ENCODE results near the gene AFF1.
"Not testable (repeated sequence)": the region's sequence is repeated elsewhere in the genome, so short reads cannot be mapped to it uniquely, and the experiment has no call there.

AFF1 gene

DNA sequence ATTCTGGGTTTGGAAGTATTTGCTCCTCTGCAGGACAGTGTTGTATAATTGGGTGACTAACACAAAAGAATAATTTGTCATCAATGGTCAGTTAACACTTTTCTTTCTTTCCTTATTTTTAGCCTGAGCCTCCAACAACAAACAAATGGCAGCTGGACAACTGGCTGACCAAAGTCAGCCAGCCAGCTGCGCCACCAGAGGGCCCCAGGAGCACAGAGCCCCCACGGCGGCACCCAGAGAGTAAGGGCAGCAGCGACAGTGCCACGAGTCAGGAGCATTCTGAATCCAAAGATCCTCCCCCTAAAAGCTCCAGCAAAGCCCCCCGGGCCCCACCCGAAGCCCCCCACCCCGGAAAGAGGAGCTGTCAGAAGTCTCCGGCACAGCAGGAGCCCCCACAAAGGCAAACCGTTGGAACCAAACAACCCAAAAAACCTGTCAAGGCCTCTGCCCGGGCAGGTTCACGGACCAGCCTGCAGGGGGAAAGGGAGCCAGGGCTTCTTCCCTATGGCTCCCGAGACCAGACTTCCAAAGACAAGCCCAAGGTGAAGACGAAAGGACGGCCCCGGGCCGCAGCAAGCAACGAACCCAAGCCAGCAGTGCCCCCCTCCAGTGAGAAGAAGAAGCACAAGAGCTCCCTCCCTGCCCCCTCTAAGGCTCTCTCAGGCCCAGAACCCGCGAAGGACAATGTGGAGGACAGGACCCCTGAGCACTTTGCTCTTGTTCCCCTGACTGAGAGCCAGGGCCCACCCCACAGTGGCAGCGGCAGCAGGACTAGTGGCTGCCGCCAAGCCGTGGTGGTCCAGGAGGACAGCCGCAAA lies 179.6 kb downstream of the AFF1 start:
- DNase-seq (ENCODE audit: low read depth, low spot score), result peak; percentile 64

- no peak for DNase-seq (ENCODE audit: low read depth, low spot score)
Measured at GRCh38 chr4:87116231-87116630, 181.4 kb downstream of the AFF1 start.

DNA sequence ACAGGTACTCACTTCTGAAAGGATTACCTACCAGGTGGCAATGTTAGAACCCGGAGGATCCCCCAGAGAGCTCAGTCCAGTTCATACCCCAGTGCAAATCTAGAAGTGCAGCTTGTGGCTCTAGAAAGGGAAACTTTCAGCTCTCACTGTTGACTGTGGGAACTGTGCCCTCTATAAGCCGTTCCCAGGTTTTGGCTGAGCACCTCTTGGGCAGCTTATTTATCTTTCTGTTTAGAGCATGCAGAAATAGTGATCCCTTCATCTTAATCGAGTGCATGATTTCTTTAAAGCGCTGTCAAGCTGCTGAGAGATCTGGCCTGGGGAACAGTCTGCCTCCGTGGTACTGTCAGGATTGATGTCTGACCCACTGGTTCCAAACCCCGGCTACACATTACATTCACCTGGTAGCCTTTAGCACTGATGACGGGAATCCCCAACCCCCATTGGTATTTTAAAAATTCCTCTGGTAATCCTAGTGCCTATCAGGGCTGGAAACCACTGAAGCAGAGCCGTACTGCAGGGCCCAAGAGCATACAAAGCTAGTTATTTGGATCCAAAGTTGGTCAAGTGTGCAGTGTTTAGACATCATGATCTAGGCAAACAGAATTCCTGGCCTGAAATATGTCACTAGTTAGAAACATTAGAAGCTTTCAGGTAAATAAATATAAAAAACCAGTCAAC lies 182.4 kb downstream of the AFF1 start:
- no peak for DNase-seq (ENCODE audit: low read depth, low spot score)

DNA sequence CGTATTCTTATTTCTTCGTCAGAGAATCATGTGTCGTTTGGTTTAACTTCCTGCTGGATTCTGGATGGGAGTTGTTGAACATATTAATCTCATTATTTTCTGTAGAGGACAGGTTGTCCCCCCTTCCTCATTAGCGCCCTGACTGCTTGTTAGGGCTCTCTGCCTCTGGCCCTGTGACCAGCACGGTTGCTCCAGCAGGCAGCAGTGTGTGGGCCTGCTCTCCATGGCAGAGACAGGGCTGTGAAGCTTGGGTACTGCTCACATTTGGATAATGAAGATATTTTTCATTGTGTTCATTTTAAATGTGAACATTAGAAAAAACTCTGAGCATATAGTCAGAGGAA lies 182.9 kb downstream of the AFF1 start:
- no peak for DNase-seq (ENCODE audit: low read depth, low spot score)

DNA sequence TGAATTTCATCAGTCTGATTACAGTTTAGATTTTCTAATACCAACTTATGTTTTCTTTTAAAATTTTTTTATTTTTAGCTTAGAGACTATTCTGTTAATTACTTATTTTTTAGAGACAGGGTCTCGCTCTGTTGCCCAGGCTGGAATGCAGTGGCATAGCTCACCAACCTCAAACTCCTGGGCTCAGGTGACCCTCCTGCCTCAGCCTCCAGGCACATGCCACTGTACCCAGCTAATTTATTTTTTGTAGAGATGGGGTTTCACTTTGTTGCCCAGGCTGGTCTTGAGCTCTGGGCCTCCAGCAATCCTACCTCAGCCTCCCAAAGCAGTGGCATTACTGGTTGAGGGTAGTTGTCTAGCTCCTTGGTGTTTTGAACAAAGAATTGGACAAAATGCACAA lies 183.6 kb downstream of the AFF1 start:
- DNase-seq (ENCODE audit: low read depth, low spot score), result no peak

DNA sequence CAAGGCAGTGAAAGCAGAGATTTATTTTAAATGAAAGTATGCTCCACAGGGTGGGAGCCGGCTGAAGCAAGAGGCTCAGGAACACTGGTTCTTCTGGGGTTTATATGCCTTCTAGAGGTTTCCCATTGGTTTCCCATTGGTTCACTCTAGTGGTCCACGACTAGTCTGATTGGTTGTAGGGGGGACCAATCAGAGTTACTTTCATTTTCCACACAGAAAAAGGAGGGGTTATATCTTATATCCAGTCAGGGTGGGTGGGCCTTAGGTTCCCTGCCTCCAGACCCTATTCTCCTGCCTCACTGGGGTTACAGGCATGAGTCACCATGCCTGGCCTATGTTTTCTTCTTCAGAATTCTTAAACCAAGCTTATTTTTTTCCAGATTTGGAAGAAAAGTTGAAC lies 184.0 kb downstream of the AFF1 start:
- peak; percentile 50 for DNase-seq (ENCODE audit: low read depth, low spot score)

DNA sequence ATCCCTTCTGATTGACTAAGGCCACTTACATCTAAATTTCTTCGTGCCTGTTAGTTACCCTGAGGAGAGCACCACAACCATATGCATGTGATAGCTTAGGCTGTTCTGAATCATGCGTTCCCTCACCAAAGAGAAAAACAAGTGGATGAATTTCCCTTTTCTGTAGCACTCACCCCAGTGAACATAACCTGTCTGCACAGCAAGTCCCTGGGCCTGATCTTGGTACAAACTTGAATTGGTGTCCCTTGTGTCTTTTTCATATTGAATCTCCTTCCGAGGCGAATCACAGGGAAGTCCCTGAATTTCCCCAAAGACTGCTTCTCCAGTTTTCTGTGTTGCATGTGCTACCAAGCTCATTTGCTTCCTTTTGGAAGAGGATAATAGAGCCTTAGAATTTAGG lies 185.2 kb downstream of the AFF1 start:
- DNase-seq (ENCODE audit: low read depth, low spot score), result no peak

- no peak for DNase-seq (ENCODE audit: low read depth, low spot score)
Measured at GRCh38 chr4:87120411-87121162, 185.8 kb downstream of the AFF1 start.

DNA sequence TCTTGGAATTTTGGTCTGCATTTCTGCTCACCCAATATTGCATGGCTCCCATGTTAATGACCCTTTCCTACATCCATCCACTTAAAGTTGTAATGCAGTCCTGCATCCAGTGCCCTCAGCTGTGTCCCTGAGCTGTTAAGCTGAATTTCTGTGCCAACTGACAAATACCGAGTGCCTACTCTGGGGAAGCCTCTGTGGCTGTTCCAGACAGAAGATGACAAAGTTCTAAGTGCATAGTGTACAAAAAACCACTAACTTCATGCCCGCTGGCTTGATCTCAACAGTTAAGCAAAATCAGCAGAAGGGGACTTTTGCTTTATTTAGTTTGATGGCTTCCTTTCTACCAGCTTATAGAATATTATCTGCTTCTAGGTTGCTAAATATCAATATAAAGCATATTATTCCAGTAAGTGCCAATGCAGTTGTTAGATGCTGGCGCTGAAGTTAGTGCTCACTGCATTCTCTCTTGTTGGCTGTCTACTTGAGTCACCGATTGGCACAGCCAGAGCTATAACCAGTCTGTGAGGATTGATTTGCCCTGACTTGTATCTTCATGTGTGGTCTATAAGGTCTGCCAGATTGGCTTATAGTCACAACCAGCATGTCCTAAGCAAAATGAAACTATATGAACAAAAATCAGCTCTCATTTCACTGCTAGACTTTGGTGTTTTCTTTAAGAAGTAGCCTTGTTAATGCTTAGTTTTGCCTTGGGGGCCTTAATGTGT lies 186.7 kb downstream of the AFF1 start:
- no peak for DNase-seq (ENCODE audit: low read depth, low spot score)

GRCh38 chr4:87122252-87122651 lies 187.4 kb downstream of the AFF1 start:
- DNase-seq (ENCODE audit: low read depth, low spot score), result no peak

GRCh38 chr4:87126056-87126455 lies 191.2 kb downstream of the AFF1 start:
- DNase-seq (ENCODE audit: low read depth, low spot score), result no peak

DNA sequence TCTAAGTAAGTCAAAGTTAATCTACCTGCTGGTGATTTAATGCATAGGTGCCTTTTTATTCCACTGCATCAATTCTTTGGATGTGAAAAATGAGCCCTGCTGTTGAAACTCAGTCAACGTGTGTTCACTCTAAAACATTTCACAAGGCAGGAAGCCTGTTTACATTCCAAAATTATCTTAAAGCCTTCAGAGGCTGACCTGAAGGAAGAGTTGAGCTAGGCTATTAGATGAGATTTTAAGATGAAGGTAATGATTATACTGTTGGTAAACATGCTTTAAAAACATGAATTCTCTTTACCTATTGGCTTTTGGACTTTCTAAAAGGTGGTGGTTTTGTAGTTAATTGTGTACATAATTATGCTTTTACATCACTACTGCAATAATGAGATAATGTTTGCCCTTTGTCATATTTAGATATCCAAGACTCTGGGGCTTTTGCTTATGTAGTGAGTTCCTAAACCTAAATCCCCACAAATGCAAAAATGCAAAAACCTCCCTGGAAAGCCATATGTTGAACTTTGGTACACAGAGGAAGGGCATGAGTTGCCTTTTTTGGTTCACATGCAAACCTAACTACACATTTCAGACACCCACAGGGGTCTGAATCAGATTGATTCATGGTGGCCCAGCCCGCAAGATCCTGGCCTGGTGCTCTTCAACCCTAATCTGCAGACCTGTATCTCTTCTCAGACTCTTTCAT lies 193.3 kb downstream of the AFF1 start:
- DNase-seq (ENCODE audit: low read depth, low spot score), result no peak

DNA sequence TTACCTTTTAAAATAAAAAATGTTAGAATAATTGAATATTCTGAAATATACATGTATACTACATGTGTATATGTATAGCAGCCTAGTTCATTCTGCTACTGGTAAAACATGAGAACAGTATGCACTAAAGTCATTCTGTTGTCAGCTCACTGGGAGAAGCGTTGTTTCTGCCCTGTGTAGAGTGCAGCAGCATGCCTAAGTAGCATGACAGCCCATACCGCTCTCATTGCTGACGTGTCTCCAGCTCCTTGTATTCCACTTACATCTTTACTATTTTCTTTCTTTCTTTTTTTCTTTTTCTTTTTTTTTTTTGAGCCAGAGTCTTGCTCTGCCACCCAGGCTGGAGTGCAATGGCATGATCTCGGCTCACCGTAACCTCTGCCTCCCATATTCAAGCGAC lies 194.9 kb downstream of the AFF1 start:
- no peak for DNase-seq (ENCODE audit: low read depth, low spot score)

- no peak for DNase-seq (ENCODE audit: low read depth, low spot score)
Measured at GRCh38 chr4:87130985-87131703, 196.3 kb downstream of the AFF1 start.

DNA sequence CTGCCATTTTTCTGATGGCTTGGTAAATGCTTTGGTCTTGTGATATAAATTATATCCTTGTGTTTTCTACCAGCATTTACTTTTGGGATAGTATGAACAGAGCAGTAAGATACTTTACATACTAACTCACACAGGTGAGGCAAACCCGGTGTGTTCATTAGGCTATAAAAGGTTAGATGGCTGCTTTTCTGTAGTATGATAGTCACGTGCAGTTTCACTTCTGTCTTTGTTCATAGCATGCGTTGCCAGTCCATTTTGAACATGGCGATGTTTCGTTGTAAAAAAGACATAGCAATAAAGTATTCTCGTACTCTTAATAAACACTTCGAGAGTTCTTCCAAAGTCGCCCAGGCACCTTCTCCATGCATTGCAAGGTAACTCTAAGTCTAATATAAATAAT lies 197.2 kb downstream of the AFF1 start:
- DNase-seq (ENCODE audit: low read depth, low spot score), result no peak

DNA sequence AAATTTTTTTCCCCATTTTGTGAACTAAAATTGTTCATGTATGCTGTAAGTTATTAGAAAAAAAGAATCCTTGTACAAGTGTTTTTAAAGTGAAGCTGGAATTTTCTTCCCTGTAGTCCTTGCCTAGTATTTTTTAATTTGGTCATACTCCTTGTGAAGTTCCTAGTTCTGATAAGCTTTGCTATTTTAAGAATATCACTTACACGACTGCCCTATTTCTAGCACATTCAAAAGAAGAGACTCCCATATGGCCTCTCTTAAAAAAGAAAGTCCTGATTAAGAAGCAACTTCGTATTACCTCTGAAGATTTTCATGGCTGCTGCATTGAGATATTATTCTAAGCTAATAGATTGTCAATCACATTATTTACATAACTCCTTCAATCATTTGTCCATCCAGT lies 198.4 kb downstream of the AFF1 start:
- no peak for DNase-seq (ENCODE audit: low read depth, low spot score)

DNA sequence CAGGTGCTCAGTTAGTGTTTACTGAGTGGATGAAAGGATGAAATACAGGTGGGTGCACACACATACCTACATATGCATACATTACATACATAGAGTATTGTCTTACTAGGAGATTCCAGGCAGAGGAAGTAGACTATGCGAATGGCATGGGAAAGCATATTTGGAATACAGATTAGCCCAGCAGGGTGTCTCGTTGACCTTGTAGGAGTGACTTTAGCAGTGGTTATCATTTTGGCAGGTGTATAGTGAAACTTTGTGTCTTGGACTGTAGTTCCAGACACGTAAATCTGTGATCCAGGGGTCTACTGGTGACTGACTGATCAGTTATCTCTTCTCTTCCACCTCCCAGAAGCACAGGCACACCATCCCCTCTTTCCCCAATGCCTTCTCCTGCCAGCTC lies 199.3 kb downstream of the AFF1 start:
- no peak for DNase-seq (ENCODE audit: low read depth, low spot score)

DNA sequence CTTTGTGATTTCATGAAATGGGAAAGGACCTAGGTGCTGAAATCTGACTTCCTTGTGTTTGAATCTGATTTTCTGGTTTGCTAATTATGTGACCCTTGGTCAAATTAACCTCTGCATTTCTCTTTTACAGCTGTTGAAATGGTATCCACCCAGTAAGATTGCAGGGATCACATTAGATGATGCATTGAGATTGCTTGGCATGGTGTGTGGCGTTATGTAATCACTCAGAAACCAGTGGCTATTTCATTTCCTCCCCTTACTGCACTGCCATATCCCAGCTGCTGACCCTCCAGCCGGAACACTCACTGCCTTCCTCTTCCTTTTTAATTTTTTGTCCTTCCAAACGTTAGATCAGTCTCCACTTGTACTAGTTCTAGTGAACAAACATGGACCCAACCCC lies 206.6 kb downstream of the AFF1 start:
- DNase-seq (ENCODE audit: low read depth, low spot score), result no peak

DNA sequence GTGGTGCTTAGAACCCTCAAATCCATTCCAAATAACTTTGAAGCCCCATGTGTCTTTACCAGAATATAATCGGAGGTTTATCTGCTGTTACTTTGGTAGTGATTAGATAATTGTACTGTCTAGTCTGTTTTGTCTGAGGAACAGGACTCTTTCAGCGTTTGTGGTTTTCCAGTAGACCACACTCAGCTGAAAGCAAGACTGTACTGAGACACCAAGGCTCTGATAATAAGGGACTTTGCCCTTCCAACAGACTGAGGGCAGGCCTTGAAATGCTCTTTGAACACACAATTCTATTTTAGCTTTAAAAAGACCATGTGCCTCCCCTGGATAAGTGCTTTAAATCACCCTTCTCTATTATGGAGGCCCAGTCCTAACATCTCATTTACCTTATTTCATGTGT lies 209.5 kb downstream of the AFF1 start:
- no peak for DNase-seq (ENCODE audit: low read depth, low spot score)

DNA sequence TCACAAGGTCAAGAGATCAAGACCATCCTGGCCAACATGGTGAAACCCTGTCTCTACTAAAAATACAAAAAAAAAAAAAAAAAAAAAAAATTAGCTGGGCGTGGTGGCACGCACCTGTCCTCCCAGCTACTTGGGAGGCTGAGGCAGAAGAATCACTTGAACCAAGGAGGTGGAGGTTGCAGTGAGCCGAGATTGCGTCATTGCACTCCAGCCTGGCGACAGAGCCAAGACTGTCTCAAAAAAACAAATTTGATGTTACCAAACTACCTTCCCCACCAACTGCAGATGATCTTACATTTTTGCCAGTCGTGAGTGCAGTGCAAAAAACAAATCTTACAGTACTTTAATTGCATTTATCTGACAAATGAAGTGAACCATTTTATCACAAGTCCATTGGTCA lies 211.1 kb downstream of the AFF1 start:
- not testable (repeated sequence) for DNase-seq (ENCODE audit: low read depth, low spot score)

- no peak for DNase-seq (ENCODE audit: low read depth, low spot score)
Measured at GRCh38 chr4:87147116-87147515, 212.3 kb downstream of the AFF1 start.

Measured in ELF-1 (cell line).